AG10803 (cell line): ENCODE measurements around the gene TACC3.

Experiments
- DNase-seq: peaks from one replicate; pipeline ENCODE4 v3.0.0; 2010; ENCODE audit warnings: low read depth
- H3K4me3 ChIP-seq: 2 replicates; pipeline ENCODE4 v1.5.1; 2011; ENCODE audit warnings: mild to moderate bottlenecking, low read length, control low read depth
- TF ChIP-seq, protein P1 (sequence below): conservative IDR thresholded peaks from 2 replicates; pipeline ENCODE4 v1.5.1; 2011; ENCODE audit warnings: mild to moderate bottlenecking, low read length, control low read depth, inconsistent platforms

The TACC3 gene

DNA sequence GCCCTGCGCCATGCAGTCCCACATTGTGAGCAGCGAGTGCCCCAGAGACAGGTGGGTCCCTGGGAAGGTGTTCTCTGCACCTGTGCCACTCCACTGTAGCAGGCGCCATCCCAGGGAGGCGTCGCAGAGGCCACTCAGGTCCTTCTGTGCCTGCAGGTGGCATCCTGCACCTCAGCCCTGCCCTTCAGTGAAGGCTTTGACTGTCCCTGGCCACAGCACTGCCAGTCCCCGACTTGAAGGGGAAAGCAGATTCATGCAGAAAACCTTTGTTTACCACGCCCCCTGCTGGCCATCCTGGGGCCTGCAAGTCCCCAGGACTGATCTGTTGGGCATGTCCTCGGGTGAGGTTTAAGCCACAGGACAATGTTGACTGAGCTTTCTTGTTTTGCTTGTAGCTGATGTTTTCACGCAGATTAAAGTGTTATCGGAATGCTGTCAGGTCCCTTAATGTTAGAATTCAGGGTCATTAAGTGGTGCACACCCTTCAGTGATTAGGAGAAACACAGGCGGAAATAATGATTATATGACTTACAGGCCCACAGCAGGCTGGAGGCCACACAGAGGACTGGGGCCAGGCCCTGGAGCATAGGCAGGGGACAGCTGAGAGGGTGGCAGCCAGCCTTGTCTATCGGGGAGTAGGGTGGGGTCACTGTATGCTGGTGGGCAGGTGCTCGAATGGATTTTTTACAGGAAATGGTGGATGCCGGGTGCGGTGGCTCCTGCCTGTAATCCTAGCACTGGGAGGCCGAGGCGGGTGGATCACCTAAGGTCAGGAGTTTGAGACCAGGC is 5.0 kb downstream of the TACC3 start:
- peak; percentile 76 for DNase-seq
- H3K4me3 ChIP-seq = no peak overlapping the region
- TF ChIP-seq, protein P1, sequence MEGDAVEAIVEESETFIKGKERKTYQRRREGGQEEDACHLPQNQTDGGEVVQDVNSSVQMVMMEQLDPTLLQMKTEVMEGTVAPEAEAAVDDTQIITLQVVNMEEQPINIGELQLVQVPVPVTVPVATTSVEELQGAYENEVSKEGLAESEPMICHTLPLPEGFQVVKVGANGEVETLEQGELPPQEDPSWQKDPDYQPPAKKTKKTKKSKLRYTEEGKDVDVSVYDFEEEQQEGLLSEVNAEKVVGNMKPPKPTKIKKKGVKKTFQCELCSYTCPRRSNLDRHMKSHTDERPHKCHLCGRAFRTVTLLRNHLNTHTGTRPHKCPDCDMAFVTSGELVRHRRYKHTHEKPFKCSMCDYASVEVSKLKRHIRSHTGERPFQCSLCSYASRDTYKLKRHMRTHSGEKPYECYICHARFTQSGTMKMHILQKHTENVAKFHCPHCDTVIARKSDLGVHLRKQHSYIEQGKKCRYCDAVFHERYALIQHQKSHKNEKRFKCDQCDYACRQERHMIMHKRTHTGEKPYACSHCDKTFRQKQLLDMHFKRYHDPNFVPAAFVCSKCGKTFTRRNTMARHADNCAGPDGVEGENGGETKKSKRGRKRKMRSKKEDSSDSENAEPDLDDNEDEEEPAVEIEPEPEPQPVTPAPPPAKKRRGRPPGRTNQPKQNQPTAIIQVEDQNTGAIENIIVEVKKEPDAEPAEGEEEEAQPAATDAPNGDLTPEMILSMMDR = peak; percentile 96

- no peak overlapping the region for H3K4me3 ChIP-seq
- TF ChIP-seq, protein P1 = no peak
- DNase-seq = peak; percentile 54
These were observed 6.1 kb downstream of the TACC3 start for GRCh38 chr4:1727117-1728031.

DNA sequence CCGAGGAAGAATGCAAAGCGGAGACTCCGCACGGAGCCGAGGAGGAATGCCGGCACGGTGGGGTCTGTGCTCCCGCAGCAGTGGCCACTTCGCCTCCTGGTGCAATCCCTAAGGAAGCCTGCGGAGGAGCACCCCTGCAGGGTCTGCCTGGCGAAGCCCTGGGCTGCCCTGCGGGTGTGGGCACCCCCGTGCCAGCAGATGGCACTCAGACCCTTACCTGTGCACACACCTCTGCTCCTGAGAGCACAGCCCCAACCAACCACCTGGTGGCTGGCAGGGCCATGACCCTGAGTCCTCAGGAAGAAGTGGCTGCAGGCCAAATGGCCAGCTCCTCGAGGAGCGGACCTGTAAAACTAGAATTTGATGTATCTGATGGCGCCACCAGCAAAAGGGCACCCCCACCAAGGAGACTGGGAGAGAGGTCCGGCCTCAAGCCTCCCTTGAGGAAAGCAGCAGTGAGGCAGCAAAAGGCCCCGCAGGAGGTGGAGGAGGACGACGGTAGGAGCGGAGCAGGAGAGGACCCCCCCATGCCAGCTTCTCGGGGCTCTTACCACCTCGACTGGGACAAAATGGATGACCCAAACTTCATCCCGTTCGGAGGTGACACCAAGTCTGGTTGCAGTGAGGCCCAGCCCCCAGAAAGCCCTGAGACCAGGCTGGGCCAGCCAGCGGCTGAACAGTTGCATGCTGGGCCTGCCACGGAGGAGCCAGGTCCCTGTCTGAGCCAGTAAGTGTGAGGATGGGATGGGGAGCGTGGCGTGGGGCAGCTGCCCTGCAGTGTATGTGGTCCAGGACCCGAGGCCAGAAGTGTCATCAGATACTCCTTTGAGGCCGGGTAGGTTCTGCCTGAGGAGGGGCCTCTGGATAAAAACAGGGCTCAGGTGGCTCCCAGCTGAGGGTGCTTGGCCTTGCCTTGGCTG is 7.0 kb downstream of the TACC3 start:
- TF ChIP-seq, protein P1 = no peak
- H3K4me3 ChIP-seq = no peak overlapping the region
- DNase-seq = no peak

DNA sequence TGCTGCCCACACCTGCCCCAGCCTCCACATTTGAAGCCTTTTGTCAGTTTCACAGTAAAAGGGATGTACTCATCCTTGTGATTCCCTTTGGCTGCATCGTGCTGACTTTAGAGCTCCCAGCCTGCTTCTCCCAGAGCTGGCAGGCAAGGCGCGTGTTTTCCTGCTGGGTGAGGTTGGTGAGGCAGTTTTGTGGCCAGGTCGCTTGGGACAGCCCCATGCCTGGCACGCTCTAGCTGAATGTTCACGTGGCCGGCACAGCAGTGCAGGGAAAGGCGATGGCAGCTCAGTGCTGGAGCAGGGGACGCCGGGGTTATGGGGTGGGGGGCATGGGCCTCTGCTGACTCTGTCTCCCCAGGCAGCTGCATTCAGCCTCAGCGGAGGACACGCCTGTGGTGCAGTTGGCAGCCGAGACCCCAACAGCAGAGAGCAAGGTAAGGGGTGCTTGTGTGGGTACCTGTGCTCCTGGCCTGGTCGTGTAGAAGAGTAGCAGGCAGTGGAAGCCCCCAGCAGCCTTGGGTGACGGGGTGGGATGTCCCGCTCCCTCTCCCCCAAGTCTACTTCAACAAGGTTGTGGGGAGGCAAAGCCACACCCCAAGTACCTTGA is 9.3 kb downstream of the TACC3 start:
- TF ChIP-seq, protein P1 = no peak
- no peak for DNase-seq
- no peak overlapping the region for H3K4me3 ChIP-seq

GRCh38 chr4:1731180-1731579 is 9.9 kb downstream of the TACC3 start:
- no peak for DNase-seq
- H3K4me3 ChIP-seq = no peak overlapping the region
- TF ChIP-seq, protein P1 = no peak

- no peak overlapping the region for H3K4me3 ChIP-seq
- DNase-seq = no peak
- TF ChIP-seq, protein P1 = no peak
These were observed 11.6 kb downstream of the TACC3 start for GRCh38 chr4:1732911-1733310.
